Prostate gland (tissue), 2 donors: ENCODE measurements around the gene MAPKAP1. TPM values are rescaled to one million over a fixed set of nuclear protein-coding genes. Genes with fewer than 3 reads are reported as not detected.
A peak's percentile ranks its signal among the peaks of the same experiment; 100 is the strongest.

Experiments used
- DNase-seq: peaks from one replicate; pipeline ENCODE4 v3.0.0-alpha.2; 2019; ENCODE audit warnings: low spot score
- H3K27ac ChIP-seq, 2 donors: fragments of 200-600 bp; sonication (generic); 2 replicates each; pipeline ENCODE4 v1.5.1; 2017 to 2019
- H3K27me3 ChIP-seq: fragments of 200-600 bp; sonication (generic); replicated peaks from 2 replicates; pipeline ENCODE4 v1.5.1; 2019; ENCODE audit not compliant: insufficient read depth
- H3K36me3 ChIP-seq, 2 donors: fragments of 200-600 bp; sonication (generic); 1 replicate in 1 of 2; 2 replicates in 1 of 2; pipeline versions ENCODE4 v1.5.1 to v1.8.1; 2017 to 2019
- H3K4me1 ChIP-seq: fragments of 200-600 bp; sonication (generic); replicated peaks from 2 replicates; pipeline ENCODE4 v1.5.1; 2019
- H3K4me3 ChIP-seq, 2 donors: fragments of 200-600 bp; sonication (generic); 2 replicates each; pipeline ENCODE4 v1.5.1; 2017 to 2019
- H3K9me3 ChIP-seq: fragments of 200-600 bp; sonication (generic); 2 replicates; pipeline ENCODE4 v1.5.1; 2017
- CTCF ChIP-seq, 4 experiments: fragments of 200-600 bp in 2 of 4; fragments of 450-650 bp in 2 of 4; sonication (generic) in 2 of 4; IDR thresholded peaks; 1 replicate in 3 of 4; 2 replicates in 1 of 4; pipeline ENCODE4 v1.5.1; 2016 to 2019; ENCODE audit warnings: antibody characterized with exemption in 4 of 4, mild to moderate bottlenecking in 2 of 4, moderate library complexity in 2 of 4
- POLR2A ChIP-seq: fragments of 450-650 bp; IDR thresholded peaks from one replicate; pipeline ENCODE4 v1.6.1; 2016; ENCODE audit warnings: antibody characterized with exemption, mild to moderate bottlenecking
- POLR2AphosphoS5 ChIP-seq: sonication (generic); formaldehyde crosslinking; IDR thresholded peaks from one replicate; pipeline ENCODE4 v1.6.1; 2017; ENCODE audit warnings: antibody characterized with exemption
- WGBS: methylation state at CpG from one replicate; pipeline ENCODE4 v1.1.5; 2018; 5-methylcytosine and 5-hydroxymethylcytosine counted together
- intact Hi-C: fragments of 100-400 bp; cut with DNase I; formaldehyde crosslinking; loops from one replicate; pipeline ENCODE4 v1.14.2; 2022
- total RNA-seq, 2 donors: library from RNA; depleted of rRNA; stranded (reverse); fragments of >200 nt; gene quantifications; one replicate each; pipeline ENCODE4 v1.1.0, GENCODE V29; 2016

MAPKAP1 gene
- total RNA-seq, 2 donors from 2014 or later: 62.4 to 91.2 TPM

- no peak overlapping the region for H3K4me3 ChIP-seq
- no peak for TF ChIP-seq POLR2A
- TF ChIP-seq CTCF (IDR thresholded peaks at IDR 0.05): no peak
- no peak for TF ChIP-seq POLR2AphosphoS5
- intact Hi-C loops: loop anchor here (2.0 kb wide), 1 partner anchor 65 kb away; no protein-coding TSS in a partner anchor
- no peak for DNase-seq
- WGBS: 87% methylated on average over 2 of the region's 2 CpGs
- no peaks in the 10 kb centered on the region for H3K27me3 ChIP-seq
- no peak overlapping the region for H3K27ac ChIP-seq
- H3K36me3 ChIP-seq: no peaks in the 10 kb centered on the region
- H3K4me1 ChIP-seq: peaks cover 4% of the 10 kb centered on the region
- no peaks in the 10 kb centered on the region for H3K9me3 ChIP-seq
Measured at GRCh38 chr9:125483697-125484096, 223.3 kb downstream of the MAPKAP1 start.

DNA sequence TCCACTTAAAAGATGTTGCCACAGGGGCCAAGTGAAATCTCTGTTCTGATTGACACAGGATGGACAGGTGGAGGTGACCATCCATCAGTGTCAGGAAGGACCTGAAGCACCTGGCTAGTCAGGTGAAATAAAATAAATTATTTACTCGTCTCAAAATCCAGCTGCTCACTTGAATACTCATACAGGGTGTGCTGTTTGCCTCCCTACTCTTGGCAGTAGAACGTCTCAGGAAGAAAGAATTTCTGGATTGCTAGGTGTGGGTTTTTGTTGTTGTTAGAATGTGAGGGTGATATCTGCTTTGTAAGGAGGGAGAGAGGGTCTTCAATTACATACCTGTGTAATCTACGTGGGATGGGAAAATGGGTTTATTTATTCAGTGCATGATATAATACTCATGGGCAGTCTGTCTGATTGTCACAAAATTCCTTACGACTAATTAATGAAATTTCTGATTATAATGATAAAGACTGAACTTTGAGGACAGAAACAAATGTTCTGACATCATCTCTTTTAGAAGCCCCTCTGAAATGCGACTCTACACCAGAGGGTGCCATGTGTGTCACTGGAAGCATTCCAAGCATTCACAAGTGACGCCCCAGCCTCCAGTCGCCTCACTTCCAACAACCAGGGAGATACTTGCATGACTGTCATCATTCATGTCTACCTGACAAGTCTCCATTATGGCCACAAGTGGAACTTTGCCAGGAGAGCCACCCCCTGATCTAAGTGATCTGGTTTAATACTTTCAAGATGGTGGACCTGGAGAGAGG lies 227.0 kb downstream of the MAPKAP1 start:
- H3K9me3 ChIP-seq: no peaks in the 10 kb centered on the region
- intact Hi-C loops: loop anchor here (10.0 kb wide), 1 partner anchor 275 kb away; no protein-coding TSS in a partner anchor
- no peak overlapping the region for H3K27ac ChIP-seq
- peaks cover 0 to 4% of the 10 kb centered on the region in 2 donors for H3K36me3 ChIP-seq
- DNase-seq: no peak
- WGBS: 90% methylated on average over 7 of the region's 7 CpGs
- peaks cover 5% of the 10 kb centered on the region for H3K4me1 ChIP-seq
- TF ChIP-seq POLR2AphosphoS5 (no peak), POLR2A (no peak), CTCF (IDR thresholded peaks at IDR 0.05) (no peak)
- no peaks in the 10 kb centered on the region for H3K27me3 ChIP-seq
- H3K4me3 ChIP-seq: no peak overlapping the region

DNA sequence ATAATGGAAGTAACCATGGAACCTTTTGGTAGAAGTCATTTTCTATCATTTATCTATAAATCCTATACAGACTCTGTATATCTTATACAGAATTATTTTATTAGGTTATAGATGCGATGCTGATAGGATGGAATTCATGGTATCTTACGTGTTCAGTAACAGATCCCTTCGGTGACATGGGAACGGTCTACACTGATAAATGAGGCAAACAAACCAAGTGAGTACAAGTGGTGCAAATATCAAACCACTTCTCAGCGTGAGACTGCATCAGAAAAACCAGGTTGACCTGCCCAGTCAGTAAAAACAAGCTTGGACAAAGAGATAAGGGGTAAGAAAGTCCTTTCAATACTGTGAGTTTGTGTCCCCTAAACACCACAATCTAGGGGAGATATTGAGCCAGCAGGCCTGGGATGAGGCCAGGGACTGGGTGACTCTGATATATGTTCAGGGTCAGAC lies 229.9 kb downstream of the MAPKAP1 start:
- no peak overlapping the region for H3K27ac ChIP-seq
- intact Hi-C loops: loop anchor here (10.0 kb wide), 1 partner anchor 278 kb away; no protein-coding TSS in a partner anchor
- no peak overlapping the region for H3K4me3 ChIP-seq
- no peaks in the 10 kb centered on the region for H3K27me3 ChIP-seq
- H3K9me3 ChIP-seq: no peaks in the 10 kb centered on the region
- peaks cover 4% of the 10 kb centered on the region for H3K4me1 ChIP-seq
- WGBS: 85% methylated on average over 5 of the region's 5 CpGs
- peaks cover 0 to 4% of the 10 kb centered on the region in 2 donors for H3K36me3 ChIP-seq
- TF ChIP-seq POLR2A (no peak), POLR2AphosphoS5 (no peak), CTCF (IDR thresholded peaks at IDR 0.05) (no peak)
- no peak for DNase-seq

DNA sequence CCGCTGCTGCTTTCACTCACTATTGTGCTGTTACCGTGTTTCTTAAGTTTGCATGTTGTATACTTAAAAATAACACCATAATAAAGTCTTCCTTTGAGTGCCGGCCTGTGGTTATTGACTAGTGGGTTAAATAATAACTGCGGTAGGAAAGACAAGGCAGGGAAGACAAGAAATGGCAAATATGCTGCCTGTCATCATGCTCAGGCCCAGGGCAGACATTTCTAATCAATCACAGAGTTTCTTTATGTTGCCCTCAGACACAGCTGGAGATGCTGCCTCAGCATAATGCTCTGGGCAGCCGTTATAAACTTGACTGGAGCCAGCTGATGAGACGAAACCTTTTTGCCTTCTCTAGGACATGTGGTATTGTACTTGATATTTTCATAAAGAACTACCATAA lies 230.4 kb downstream of the MAPKAP1 start:
- DNase-seq: no peak
- H3K27ac ChIP-seq: no peak overlapping the region
- no peaks in the 10 kb centered on the region for H3K9me3 ChIP-seq
- intact Hi-C loops: loop anchor here (10.0 kb wide), 1 partner anchor 278 kb away; no protein-coding TSS in a partner anchor
- no peaks in the 10 kb centered on the region for H3K27me3 ChIP-seq
- peaks cover 4% of the 10 kb centered on the region for H3K4me1 ChIP-seq
- H3K4me3 ChIP-seq: no peak overlapping the region
- WGBS: 87% methylated on average over 6 of the region's 6 CpGs
- peaks cover 0 to 4% of the 10 kb centered on the region in 2 donors for H3K36me3 ChIP-seq
- no peak for TF ChIP-seq POLR2A
- TF ChIP-seq CTCF (IDR thresholded peaks at IDR 0.05): no peak
- no peak for TF ChIP-seq POLR2AphosphoS5

- TF ChIP-seq POLR2A (no peak), CTCF (IDR thresholded peaks at IDR 0.05) (no peak), POLR2AphosphoS5 (no peak)
- WGBS: 64% methylated on average over 6 of the region's 6 CpGs
- H3K4me1 ChIP-seq: peaks cover 4% of the 10 kb centered on the region
- intact Hi-C loops: loop anchor here (10.0 kb wide), 1 partner anchor 279 kb away; no protein-coding TSS in a partner anchor
- no peak overlapping the region for H3K4me3 ChIP-seq
- no peak overlapping the region for H3K27ac ChIP-seq
- DNase-seq: peak; percentile 37
- H3K36me3 ChIP-seq: peaks cover 0 to 4% of the 10 kb centered on the region in 2 donors
- no peaks in the 10 kb centered on the region for H3K9me3 ChIP-seq
- H3K27me3 ChIP-seq: no peaks in the 10 kb centered on the region
Measured at GRCh38 chr9:125475385-125475784, 231.6 kb downstream of the MAPKAP1 start.
